Cerebellar nuclear complex (tissue), 1 donor: Measurements from ENCODE around the gene CD48.

ENCODE experiments used
- DNase-seq, 2 experiments: peaks; one replicate each; lab custom pipeline; 2025; lab: John Stamatoyannopoulos, UW

The CD48 gene

DNA sequence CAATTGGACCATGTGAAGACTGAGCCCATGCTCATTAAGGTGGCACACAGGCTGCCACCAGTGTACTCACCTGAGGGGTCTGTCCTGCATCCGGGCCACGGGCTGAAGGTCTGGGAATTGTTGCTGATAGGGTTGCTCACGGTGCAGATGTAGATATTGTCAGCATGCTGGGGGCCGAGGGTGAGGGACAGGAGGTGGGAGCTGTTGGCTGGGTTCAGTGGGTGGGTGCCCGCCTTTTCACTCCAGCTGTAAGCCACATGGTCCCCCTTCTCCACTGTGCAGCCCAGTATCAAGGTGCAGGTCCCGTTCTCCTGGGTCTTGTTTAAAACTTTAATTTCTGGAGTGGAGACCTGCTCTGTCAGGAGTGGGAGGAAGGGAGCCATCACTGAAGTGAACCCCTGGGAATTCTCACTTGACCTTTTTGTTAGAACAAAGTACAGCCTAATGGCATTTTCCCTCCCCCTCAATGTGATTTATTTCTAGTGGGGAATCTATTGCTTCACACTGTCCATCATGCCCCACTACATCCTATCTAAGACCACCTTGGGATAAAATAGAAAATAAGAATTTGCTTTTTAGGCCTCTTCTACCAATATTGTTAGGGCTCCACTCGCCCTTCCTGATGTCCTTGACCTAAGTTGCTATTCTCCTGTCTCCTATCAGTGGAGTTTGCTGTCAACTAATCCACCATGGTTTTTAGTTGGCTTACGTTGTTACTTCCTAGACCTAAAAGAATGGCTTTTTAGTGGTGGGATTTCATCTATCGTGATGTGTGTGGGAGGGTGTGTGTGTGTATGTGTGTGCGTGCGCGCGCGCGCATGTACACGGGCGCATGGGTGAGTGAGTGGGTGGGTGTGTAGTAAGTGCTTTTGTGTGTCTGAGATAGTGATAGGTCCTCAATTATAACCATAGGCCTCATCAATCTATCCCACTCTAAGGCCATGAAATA, 76.8 kb downstream of the CD48 start:
- no peak for DNase-seq

GRCh38 chr1:160633330-160633903, 78.2 kb downstream of the CD48 start:
- no peak for DNase-seq

- DNase-seq = no peak
Measured at GRCh38 chr1:160631983-160632625, 79.5 kb downstream of the CD48 start.

DNA sequence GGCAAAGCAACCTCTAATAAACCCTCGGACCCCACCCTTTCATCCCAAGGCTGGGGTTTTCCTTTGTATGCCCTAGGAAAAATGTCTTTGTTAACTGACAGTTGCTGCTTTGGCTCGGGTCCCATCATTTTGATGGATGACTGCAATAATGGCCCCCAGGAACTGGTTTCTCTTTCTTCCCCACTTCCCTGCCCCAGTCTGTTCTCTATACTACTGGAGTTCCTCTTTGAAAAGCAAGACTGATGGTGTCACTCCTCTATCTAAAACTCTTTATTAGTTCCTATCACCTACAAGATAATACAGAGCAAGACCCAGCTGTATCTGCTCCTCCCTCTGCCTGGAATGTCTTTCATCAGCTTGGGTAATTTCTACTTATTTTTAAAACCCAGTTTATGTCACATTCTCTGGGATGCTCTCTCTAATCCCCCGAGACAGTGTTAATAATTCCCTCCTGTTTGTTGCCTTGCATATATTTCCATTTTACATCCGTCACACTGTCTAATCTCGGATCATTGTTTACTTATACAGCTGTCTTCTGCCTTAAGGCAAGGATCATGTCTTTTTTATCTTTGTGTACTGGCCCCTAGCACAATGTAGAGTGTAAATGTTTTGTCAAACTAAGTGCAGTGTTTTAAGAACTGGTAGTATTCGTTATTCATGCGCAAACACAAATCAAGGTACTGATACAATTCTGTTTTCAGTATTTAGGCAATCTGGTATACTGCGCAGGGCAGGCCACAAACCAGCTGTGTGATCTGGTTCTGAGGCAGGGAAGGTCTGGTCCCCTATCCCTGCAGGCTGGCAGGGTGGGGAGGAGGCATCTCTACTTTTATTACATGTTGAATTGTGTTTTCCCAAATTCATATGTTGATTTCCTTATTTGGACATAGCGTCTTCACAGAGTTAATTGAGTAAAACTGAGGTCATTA, 80.8 kb downstream of the CD48 start:
- DNase-seq = no peak

GRCh38 chr1:160629286-160630210, 82.1 kb downstream of the CD48 start:
- DNase-seq = no peak

GRCh38 chr1:160628799-160629263, 82.8 kb downstream of the CD48 start:
- DNase-seq = no peak
